Measurements from ENCODE around the gene DAPK3.
"Not testable (repeated sequence)": the region's sequence is repeated elsewhere in the genome, so short reads cannot be mapped to it uniquely, and the experiment has no call there.

Gene DAPK3

DNA sequence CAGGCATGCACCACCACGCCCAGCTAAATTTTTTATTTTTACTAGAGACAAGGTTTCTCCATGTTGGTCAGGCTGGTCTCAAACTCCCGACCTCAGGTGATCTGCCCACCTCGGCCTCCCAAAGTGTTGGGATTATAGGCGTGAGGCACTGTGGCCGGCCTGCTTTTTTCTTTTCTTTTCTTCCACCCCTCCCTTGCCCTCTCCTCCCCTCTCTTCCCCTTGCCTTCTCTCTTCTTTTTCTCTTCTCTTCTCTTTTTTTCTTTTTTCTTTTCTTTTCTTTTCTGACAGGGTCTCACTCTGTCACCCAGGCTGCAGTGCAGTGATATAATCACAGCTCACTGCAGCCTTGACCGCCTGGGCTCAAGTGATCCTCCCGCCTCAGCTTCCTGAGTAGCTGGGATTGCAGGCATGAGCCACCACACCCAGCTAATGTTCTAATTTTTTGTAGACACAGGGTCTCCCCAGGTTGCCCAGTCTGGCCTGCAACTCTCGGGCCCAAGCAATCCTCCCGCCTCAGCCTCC lies 18.1 kb downstream of the DAPK3 start:
- DNase-seq = not testable (repeated sequence)

DNA sequence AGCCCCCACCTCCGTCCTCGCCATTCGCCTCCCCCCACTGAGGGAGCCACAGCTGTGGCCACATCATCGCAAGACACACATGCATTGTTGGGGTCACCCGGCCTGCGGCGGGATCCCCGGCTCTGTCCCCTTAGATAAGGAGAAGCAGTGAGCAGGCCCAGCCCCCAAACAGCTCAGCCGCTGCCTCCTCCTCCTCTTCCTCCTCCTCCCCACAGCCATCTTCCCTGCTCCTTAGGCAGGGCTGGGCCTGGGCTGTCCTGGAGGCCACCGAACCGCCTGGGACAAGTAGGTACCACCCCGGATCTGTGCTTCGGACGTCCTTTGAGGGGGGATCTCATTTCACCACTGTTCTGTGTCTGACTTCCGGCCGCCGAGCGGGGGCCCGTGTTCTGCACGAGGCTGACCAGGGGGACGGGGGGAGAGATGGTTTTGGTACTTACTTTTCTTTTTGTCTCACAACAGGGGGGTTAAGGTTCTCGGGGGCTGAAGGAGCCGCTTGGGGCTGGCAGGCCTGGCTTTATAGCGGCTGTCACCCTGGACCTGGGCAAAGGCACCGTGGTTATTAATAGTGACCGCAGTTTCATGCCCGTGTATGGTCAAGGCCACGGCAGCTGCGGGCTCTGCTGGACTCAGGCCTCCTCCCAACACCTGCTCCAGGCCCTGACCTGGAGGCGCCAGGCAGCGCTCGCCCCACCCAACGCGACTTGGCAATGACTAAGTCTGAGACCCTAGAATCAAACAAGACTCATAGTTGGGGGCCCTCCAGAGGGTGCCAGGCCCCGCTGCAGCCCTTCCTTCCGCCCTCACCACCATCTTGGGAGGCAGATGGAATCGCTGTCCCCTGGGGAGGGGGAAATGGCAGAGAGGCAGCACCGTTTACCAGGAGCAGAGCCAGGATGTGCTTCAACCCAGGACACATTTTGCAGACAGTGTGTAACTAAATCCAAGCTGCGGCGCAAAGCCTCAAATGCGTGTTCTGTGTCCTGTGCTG lies 19.7 kb downstream of the DAPK3 start:
- DNase-seq = no peak

DNA sequence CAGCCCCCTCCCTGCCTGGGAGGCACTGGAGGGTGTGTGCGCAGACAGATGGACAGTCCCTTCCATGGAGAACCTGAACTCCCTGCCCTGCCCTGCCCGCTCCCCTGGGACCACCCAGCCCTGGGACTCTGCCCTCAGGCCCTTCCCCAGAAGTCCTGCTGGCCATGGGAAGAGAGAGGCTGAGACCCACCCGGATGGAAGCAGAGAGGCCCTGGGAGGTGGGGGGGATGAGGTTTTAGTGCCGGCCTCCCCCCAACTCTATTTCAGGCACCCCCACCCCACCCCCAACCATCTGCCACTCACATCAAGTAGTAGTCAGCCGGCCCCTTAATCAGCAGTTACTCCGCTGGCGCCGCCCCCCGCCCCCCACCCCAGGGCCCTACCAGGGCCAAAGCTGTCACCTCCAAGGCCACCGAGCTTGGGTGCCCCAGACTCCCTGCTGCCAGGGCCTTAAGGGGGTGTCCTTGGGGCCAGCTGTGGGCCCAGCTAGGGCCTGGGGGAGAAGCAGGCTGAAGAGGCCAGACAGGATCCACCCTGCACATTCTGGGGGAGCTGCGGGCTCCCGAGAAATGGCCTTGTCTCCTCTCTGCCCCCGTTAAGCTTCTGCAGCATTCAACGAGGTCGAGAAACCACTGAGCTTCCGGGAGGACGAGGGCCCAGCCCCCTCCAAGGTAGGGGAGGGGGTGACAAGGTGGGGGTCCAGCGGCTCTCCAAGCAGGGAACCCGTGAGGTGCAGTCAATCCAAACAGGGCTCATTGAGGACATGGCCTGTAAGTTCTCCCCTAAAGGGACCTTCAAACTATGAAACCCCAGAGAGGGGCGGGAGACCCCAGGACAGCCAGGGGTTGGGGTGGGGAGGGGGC lies 20.7 kb downstream of the DAPK3 start:
- no peak for DNase-seq

DNA sequence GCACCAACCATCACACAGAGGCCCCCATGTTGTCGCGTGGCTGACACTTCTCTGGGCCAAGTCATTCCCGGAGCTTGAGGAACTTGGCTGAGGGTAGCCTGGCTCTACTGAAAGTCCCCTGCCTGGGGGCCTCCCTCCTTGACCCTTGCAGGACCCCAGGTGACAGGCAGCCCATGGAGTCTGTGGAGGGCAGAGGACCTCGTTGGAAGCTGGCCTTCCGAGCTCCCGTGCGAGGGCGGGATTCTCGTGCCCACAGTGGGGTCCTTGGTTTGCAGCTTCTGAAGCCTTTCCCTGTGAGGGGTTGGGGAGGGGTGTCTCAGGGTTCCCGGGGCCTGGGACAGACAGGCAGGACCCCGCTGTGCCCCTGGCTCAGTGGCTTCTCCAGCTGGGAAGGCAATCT lies 21.6 kb downstream of the DAPK3 start:
- no peak for DNase-seq

DNA sequence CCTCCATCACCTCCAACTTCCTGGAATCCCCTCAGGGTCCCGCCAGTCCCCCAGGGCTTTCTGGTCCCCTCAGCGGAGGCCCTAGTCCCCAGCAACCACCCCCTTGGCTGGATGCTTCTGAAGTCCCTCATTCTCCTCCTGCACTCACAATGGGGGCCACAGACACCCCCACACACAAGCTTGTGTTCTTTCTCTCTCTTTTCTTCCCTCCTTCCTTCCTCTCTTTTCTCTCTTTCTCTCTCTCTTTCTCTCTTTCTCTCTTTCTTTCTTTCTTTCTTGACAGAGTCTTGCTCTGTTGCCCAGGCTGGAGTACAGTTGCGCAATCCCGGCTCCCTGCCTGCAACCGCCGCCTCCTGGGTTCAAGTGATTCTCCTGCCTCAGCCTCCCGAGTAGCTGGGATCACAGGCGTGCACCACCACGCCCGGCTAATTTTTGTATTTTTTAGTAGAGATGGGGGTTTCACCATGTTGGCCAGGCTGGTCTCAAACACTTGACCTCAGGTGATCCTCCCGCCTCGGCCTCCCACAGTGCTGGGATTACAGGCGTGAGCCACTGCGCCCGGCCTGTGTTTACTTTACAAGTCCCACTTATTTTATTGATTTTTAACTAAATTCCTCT lies 23.5 kb downstream of the DAPK3 start:
- not testable (repeated sequence) for DNase-seq

DNA sequence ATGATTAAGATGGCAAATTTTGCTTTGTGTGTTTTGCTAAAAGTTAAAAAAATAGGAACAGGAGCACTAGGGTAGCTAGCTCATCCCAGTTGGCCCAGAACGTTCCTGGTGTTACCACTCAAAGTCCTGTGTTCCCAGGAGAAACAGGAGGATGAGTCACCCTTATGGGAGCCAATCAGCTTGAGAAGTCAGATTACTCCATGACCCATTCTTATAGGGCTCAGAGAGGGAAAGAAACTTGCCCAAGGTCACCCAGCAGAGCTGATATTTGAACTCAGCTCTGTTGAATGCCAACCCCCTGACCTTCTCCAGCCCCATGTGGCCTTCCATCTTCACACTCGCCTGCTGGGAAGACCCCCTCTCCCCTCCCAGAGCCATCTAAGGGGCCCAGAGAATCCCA lies 25.1 kb downstream of the DAPK3 start:
- DNase-seq = no peak

DNA sequence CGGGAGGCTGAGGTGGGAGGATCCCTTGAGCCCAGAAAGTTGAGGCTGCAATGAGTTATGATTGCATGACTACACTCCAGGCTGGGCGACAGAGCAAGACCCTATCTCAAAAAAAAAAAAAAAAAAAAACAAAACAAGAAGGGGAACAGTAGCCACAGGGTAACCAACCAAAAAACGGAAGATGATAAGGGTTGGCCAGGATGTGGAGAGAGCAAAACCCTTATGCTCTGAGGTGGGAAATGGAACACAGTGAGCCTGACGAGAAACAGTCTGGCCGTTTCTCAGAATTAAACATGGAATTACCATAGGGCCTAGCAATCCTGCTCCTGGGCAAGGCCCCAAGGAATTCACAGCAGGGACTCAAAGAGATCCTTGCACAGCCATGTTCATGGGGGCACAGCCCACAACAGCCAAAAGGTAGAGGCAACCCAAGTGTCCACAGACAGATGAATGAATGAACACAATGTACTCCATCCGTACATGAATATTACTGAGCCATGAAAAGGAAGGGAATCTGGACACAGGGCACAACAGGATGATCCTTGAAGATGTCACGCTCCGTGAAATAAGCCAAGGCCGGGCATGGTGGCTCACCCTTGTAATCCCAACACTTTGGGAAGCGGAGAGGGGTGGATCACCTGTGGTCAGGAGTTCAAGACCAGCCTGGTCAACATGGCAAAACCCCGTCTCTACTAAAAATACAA lies 26.7 kb downstream of the DAPK3 start:
- no peak for DNase-seq

DNA sequence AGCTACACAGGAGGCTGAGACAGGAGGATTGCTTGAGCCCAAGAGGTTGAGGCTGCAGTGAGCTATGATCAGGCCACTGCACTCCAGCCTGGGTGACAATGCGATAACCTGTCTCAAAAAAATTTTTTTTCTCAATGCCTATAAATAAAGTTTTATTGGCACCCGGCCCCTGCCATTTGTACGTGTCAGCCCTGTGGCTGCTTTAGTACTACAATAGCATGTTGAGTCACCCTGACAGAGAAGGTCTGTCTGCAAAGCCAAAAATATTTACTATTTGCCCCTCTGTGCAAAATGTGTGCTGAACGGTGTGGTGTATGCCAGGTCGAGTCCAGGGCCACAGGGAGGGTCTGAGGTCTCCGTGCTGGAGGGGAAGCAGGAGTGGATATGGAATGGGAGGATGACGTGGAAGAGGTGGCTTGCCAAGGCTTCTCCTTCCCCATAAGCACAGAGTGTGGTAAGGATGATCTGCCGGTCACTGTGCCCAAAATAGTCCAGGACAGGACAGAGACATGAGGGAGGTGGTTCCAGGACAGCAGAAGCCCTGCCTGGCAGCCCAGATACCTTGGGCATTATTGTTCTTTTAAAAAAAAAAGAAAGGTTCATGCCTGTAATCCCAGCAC lies 28.0 kb downstream of the DAPK3 start:
- no peak for DNase-seq

DNA sequence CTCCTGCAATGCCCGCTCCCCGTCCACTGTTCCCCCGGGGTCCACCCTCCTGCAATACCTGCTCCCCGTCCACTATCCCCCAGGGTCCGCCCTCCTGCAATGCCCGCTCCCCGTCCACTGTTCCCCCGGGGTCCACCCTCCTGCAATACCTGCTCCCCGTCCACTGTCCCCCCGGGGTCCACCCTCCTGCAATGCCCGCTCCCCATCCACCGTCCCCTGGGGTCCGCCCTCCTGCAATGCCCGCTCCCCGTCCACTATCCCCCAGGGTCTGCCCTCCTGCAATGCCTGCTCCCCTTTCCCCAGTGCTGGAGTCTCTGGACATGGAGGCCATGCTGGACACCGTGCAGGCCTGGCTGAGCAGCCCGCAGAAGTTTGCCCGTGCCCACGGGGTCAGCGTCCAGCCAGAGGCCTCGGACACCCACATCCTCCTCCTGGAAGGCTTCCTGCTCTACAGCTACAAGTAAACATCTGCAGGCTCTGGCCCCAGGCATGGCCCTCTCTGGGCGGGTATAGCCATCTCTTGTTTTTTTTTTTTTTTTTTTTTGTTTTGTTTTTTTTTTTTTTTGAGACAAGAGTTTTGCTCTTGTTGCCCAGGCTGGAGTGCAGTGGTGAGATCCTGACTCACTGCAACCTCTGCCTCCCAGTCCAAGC lies 32.5 kb downstream of the DAPK3 start:
- DNase-seq = not testable (repeated sequence)

DNA sequence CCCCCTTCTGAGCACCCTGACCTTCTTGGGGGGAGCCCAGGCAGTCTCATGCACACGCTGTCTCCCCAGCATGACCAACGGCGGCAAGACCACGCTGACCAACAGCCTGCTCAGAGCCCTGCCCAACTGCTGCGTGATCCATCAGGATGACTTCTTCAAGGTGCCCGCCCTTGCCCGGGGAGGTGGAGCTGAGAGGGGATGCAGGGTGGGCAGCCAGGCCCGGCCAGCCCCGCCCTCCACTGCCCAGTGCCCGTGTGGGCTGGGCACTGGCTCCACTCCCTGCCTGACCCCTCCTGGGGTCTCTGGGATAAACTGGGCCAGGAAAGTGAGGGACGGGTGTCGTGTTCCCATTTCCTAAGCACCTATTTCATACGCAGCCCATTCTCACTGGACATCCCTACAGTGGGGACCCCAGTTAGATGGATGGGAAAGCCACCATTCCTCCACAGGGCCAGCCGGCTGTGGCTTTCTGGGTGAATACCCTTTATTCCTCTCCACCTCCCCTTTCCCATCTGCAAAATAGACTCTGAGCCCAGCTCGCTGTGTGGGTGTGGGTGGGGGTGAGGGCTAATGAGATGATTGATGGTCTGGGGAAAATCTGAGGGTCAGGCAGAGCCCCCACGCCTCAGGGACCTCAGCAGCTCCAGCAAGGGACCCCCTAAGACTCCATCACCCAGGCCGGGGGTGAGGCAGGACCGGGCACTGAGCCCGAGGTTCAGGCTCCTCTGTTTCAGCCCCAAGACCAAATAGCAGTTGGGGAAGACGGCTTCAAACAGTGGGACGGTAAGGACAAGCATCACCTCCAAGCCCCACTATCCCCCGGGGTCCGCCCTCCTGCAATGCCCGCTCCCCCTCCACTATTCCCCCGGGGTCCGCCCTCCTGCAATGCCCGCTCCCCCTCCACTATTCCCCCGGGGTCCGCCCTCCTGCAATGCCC lies 34.1 kb downstream of the DAPK3 start:
- DNase-seq = no peak

DNA sequence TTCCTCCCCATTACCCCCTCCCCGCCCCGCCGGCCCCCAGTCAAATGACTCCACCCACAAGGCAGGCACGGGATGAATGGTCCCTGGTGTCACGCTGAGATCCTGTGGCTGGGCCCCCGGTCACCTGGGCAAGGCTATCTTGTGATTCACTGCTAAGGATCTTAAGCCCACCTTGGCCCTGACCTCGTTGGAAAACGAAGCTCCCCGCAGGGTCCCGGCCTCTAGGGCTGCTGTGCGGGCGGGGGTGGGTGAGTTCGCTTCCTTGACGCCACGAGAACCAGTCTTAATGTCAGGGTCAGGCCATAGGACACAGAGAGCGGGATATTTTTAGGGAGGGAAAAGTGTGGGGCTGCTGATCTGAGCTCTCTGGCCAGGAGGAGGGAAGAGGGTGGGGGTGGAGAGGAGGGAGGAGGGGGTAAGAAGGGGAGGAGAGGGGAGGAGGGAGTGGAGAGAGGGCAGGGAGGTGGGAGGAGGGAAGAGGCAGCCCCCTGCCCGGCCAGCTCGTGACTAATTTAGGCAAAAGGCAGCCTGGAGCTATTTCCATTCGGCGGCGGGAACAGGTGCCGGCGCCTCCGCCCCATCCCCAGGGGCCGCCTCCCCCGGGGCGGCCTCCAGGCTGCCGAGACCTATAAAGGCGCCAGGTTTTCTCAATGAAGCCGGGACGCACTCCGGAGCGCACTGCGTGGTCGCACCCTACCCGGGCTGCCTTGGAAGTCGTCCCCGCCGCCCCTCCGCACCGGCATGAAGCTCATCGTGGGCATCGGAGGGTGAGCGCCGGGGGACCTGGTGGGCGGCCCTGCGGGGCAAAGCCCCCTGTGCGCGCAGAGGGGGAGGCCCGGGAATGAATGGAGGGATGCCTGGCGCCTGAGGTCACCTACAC lies 37.7 kb downstream of the DAPK3 start, which contains the start of gene NMRK2:
Gene NMRK2, plus strand, starts transcription at position 139 of the 880 bp plus-strand sequence. Its CDS starts 603 bp downstream, at position 742.
- DNase-seq = no peak

DNA sequence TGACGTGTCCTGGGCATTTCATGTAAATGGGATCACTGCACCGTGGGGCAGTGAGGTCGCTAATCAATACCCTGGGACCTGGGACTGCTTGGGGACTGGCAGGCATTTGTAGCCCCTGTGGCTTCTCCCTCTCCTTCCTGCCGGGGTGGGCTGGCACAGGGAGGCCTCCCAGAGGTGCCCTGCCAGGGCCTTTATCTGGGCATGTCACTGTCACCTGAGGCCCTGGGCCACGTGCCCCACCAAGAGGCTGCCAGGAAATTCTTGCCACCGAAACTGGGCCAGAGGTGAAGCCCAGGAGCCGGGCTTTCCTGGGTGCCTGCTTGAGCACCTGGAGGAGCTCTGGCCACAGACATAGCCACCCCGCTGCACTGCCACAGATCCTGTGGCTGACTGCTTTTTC lies 39.9 kb downstream of the DAPK3 start:
- no peak for DNase-seq

DNA sequence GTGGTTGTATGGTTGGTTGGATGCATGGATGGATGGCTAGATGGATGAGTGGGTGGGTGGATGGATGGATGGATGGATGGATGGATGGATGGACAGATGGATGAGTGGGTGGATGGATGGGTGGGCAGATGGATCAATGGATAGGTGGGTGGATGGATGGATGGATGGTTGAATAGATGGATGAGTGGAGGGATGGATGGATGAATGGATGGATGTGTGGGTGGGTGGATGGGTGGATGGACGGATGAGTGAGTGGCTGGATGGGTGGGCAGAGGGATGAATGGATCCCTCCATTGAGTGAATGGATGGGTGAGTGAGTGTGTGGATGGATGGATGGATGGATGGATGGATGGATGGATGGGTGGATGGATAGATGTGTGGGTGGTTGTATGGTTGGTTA lies 47.0 kb downstream of the DAPK3 start:
- no peak for DNase-seq

DNA sequence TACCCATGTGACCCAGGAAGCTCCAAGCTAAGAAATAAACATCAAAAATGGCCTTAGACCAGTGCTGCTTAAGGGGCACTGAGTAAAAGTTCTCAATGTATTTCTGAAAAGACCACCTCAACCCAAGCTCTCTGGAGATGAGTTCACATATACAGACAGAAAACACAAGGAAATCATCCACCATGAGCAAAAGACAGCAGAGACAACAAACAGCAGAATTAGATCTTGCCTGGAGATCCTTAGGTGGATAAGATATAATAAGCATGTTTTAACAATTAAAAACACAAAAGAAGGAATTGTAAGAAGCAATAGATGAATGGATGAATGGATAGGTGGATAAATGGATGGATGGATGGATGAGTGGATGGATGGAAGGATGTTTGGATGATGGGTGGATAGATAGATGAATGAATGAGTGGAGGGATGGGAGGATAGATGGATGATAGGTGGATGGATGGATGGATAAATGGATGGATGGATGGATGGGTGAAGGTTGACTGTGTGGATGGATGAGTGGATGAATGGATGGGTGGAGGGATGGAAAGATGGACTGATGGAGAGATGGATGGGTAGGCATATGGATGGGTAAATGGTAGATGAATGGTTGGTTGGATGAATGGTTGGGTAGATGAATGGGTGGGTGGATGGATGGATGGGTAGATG lies 47.7 kb downstream of the DAPK3 start:
- DNase-seq = no peak

DNA sequence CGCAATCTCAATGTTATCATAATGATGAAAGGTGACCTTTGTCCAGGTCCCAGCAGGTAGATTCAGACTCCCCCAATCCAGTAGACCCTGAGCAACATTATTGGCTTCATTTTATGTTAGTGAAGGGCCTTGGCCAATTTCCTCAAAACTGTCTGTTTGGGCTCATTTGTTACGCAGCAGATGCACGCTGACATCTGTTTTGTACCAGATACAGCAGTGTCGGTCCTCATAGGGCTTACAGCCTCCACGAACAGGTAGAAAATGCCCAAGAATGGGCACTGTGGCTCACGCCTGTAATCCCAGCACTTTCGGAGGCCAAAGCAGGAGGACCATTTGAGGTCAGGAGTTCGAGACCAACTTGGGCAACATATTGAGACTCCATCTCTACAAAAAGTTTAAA lies 51.1 kb downstream of the DAPK3 start:
- no peak for DNase-seq

DNA sequence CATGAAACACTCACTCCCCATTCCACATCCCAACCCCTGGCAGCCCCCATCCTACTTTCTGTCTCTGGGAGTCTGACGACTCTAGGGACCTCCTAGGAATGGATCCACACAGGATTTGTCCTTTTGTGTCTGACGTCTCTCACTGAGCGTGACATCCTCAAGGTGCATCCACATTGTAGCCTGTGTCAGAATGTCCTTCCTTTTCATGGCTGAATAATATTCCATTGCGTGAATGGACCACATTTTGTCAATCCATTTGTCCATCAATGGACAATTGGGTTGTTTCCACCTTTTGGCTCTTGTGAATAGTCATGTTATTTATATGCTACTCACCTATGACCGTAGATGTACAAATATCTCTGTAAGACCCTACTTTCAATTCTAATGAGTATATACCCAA lies 54.9 kb downstream of the DAPK3 start:
- no peak for DNase-seq

DNA sequence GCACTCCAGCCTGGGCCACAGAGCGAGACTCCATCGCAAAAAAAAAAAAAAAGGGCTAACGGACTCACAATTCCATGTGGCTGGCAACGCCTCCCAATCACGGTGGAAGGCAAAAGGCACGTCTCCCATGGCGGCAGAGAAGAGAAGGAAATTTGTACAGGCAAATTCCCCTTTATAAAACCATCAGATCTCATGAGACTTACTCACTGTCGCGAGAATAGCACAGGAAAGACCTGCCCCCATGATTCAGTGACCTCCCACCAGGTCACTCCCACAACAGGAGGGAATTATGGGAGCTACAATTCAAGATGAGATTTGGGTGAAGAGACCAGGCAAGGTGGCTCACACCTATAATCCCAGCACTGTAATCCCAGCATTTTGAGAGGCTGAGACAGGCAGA lies 56.7 kb downstream of the DAPK3 start:
- no peak for DNase-seq

DNA sequence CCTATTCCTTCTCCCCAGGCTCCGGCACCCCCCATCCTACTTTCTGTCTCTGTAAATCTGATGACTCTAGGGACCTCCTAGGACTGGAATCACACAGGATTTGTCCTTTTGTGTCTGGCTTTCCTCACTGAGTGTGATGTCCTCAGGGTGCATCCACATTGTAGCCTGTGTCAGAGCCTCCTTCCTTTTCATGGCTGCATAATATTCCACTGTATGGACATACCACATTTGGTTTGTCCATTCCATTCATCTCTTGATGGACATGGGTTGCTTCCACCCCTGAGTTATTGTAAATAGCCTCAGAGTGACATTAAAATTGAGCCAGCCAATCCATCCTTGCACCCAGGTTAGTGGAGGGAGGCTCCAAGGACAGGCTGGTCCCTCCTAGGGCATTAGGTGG lies 60.8 kb downstream of the DAPK3 start:
- no peak for DNase-seq
